ENCODE data around the gene MYMK. TPM values are rescaled to one million over a fixed set of nuclear protein-coding genes. Genes with fewer than 3 reads are reported as not detected.

Gene MYMK
- total RNA-seq, 4 donors from 2014 or later, result not detected

GRCh38 chr9:133489253-133490190, 35.2 kb downstream of the MYMK start:
- H3K27ac ChIP-seq, result no peak overlapping the region
- TF ChIP-seq POLR2A (IDR thresholded peaks at IDR 0.05) (no peak), CTCF (IDR thresholded peaks at IDR 0.05) (no peak)
- no peaks in the 10 kb centered on the region for H3K9me3 ChIP-seq
- intact Hi-C loops (cut with DNase I; ENCODE audit: low total_unique reads), result loop anchor here (5.0 kb wide), 2 partner anchors 82 to 302 kb away; no protein-coding TSS in a partner anchor
- H3K27me3 ChIP-seq, result no peaks in the 10 kb centered on the region
- no peak for DNase-seq
- no peaks in the 10 kb centered on the region for H3K36me3 ChIP-seq
- no peak overlapping the region for H3K4me3 ChIP-seq
- H3K4me1 ChIP-seq, result no peaks in the 10 kb centered on the region

GRCh38 chr9:133488686-133489252, 36.0 kb downstream of the MYMK start:
- H3K27me3 ChIP-seq, result no peaks in the 10 kb centered on the region
- intact Hi-C loops (cut with DNase I; ENCODE audit: low total_unique reads), result loop anchor here (5.0 kb wide), 2 partner anchors 81 to 301 kb away; no protein-coding TSS in a partner anchor
- no peak overlapping the region for H3K27ac ChIP-seq
- H3K4me3 ChIP-seq, result no peak overlapping the region
- TF ChIP-seq CTCF (IDR thresholded peaks at IDR 0.05) (no peak), POLR2A (IDR thresholded peaks at IDR 0.05) (no peak)
- no peaks in the 10 kb centered on the region for H3K4me1 ChIP-seq
- H3K36me3 ChIP-seq, result no peaks in the 10 kb centered on the region
- no peak for DNase-seq
- no peaks in the 10 kb centered on the region for H3K9me3 ChIP-seq

GRCh38 chr9:133487331-133487725, 37.4 kb downstream of the MYMK start:
- no peak for DNase-seq
- Histone ChIP-seq H3K27me3 (no peaks in the 10 kb centered on the region), H3K36me3 (no peaks in the 10 kb centered on the region), H3K27ac (no peak overlapping the region), H3K9me3 (no peaks in the 10 kb centered on the region), H3K4me1 (no peaks in the 10 kb centered on the region), H3K4me3 (no peak overlapping the region)
- intact Hi-C loops (cut with DNase I; ENCODE audit: low total_unique reads), result loop anchor here (5.0 kb wide), 2 partner anchors 80 to 300 kb away; no protein-coding TSS in a partner anchor
- no peak for TF ChIP-seq CTCF (IDR thresholded peaks at IDR 0.05)
- TF ChIP-seq POLR2A (IDR thresholded peaks at IDR 0.05), result no peak

- TF ChIP-seq CTCF (IDR thresholded peaks at IDR 0.05) (no peak), POLR2A (IDR thresholded peaks at IDR 0.05) (no peak)
- no peak for DNase-seq
- Histone ChIP-seq H3K9me3 (no peaks in the 10 kb centered on the region), H3K27me3 (no peaks in the 10 kb centered on the region), H3K4me1 (no peaks in the 10 kb centered on the region), H3K27ac (no peak overlapping the region), H3K36me3 (no peaks in the 10 kb centered on the region), H3K4me3 (no peak overlapping the region)
- intact Hi-C loops (cut with DNase I; ENCODE audit: low total_unique reads), result loop anchor here (5.0 kb wide), 2 partner anchors 78 to 298 kb away; no protein-coding TSS in a partner anchor
These were observed 39.1 kb downstream of the MYMK start for GRCh38 chr9:133485531-133486260.

All from uterus (tissue), 4 donors.